Mesenchymal stem cell (in vitro differentiated cells and primary cell): ENCODE results near the gene PROCA1. TPM values are rescaled to one million over a fixed set of nuclear protein-coding genes. Genes with fewer than 3 reads are reported as not detected.

Source experiments
- DNase-seq: peaks from one replicate; pipeline ENCODE4 v3.0.0-alpha.2; 2013
- H2AFZ ChIP-seq: one replicate; pipeline ENCODE4 v1.6.1; 2013; ENCODE audit warnings: low read depth, mild to moderate bottlenecking, control low read depth, inconsistent platforms, low read length, moderate library complexity
- H2AK5ac ChIP-seq: 2 replicates; pipeline ENCODE4 v1.6.1; 2013; ENCODE audit warnings: low read length, moderate library complexity, mild to moderate bottlenecking, inconsistent platforms; ENCODE audit not compliant: severe bottlenecking
- H2BK120ac ChIP-seq: one replicate; pipeline ENCODE4 v1.6.1; 2013; ENCODE audit warnings: low read depth, mild to moderate bottlenecking, inconsistent platforms, low read length, moderate library complexity
- H2BK12ac ChIP-seq, 2 experiments: one replicate each; pipeline ENCODE4 v1.6.1; 2013; ENCODE audit warnings: inconsistent platforms in 2 of 2, low read length in 2 of 2, mild to moderate bottlenecking in 2 of 2, moderate library complexity in 2 of 2, control low read depth in 1 of 2
- H2BK15ac ChIP-seq: one replicate; pipeline ENCODE4 v1.6.1; 2013; ENCODE audit warnings: mild to moderate bottlenecking, low read depth, inconsistent platforms; ENCODE audit not compliant: poor library complexity, severe bottlenecking
- H2BK5ac ChIP-seq: 2 replicates; pipeline ENCODE4 v1.6.1; 2013; ENCODE audit warnings: low read depth, mild to moderate bottlenecking, low read length, control low read depth, inconsistent platforms; ENCODE audit not compliant: poor library complexity, severe bottlenecking
- H3K14ac ChIP-seq, 2 experiments: one replicate each; pipeline ENCODE4 v1.6.1; 2013; ENCODE audit warnings: inconsistent platforms in 2 of 2, low read length in 2 of 2, control low read depth in 1 of 2, mild to moderate bottlenecking in 1 of 2, moderate library complexity in 1 of 2
- H3K18ac ChIP-seq, 2 experiments: one replicate each; pipeline ENCODE4 v1.6.1; 2013; ENCODE audit warnings: inconsistent platforms in 2 of 2, low read length in 2 of 2, control low read depth in 1 of 2, low read depth in 1 of 2, mild to moderate bottlenecking in 1 of 2
- H3K23ac ChIP-seq, 2 experiments: one replicate each; pipeline ENCODE4 v1.6.1; 2013; ENCODE audit warnings: inconsistent platforms in 2 of 2, low read length in 2 of 2, mild to moderate bottlenecking in 2 of 2, moderate library complexity in 2 of 2, control low read depth in 1 of 2
- H3K27ac ChIP-seq: 2 replicates; pipeline ENCODE4 v1.5.1; 2013; ENCODE audit warnings: mild to moderate bottlenecking, moderate library complexity, low read length, control low read depth, inconsistent platforms; ENCODE audit not compliant: poor library complexity, severe bottlenecking
- H3K27me3 ChIP-seq, 2 experiments: 2 replicates each; pipeline versions ENCODE4 v1.6.1 to v1.7.0; 2013; ENCODE audit warnings: low read length in 2 of 2, mild to moderate bottlenecking in 2 of 2, moderate library complexity in 2 of 2, control low read depth in 1 of 2, inconsistent platforms in 1 of 2; ENCODE audit not compliant: control insufficient read depth in 1 of 2, insufficient read depth in 1 of 2
- H3K36me3 ChIP-seq, 2 experiments: 2 replicates each; pipeline versions ENCODE4 v1.6.1 to v1.7.0; 2013; ENCODE audit warnings: low read length in 2 of 2, control low read depth in 1 of 2, inconsistent platforms in 1 of 2, low read depth in 1 of 2, mild to moderate bottlenecking in 1 of 2; ENCODE audit not compliant: insufficient read depth in 2 of 2, control insufficient read depth in 1 of 2
- H3K4ac ChIP-seq, 2 experiments: one replicate each; pipeline ENCODE4 v1.6.1; 2013; ENCODE audit warnings: inconsistent platforms in 2 of 2, low read length in 2 of 2, mild to moderate bottlenecking in 2 of 2, moderate library complexity in 2 of 2, control low read depth in 1 of 2, low read depth in 1 of 2
- H3K4me1 ChIP-seq: 2 replicates; pipeline ENCODE4 v1.6.1; 2013; ENCODE audit warnings: low read depth, low read length, control low read depth; ENCODE audit not compliant: control insufficient read depth, insufficient read depth
- H3K4me2 ChIP-seq: 2 replicates; pipeline ENCODE4 v1.6.1; 2013; ENCODE audit warnings: low read length, mild to moderate bottlenecking, inconsistent platforms; ENCODE audit not compliant: poor library complexity, severe bottlenecking
- H3K4me3 ChIP-seq, 2 experiments: 2 replicates each; pipeline versions ENCODE4 v1.5.1 to v1.7.0; 2013; ENCODE audit warnings: low read length in 2 of 2, mild to moderate bottlenecking in 2 of 2, control low read depth in 1 of 2, low read depth in 1 of 2; ENCODE audit not compliant: insufficient read depth in 1 of 2
- H3K79me1 ChIP-seq: replicated peaks from 2 replicates; pipeline ENCODE4 v1.6.1; 2013; ENCODE audit warnings: mild to moderate bottlenecking, control low read depth, low read length, inconsistent platforms; ENCODE audit not compliant: poor library complexity, severe bottlenecking
- H3K9ac ChIP-seq: 2 replicates; pipeline ENCODE4 v1.7.0; 2013; ENCODE audit warnings: mild to moderate bottlenecking, low read length, moderate library complexity
- H3K9me3 ChIP-seq: 2 replicates; pipeline ENCODE4 v1.7.0; 2013; ENCODE audit warnings: mild to moderate bottlenecking, low read length; ENCODE audit not compliant: control insufficient read depth
- H4K8ac ChIP-seq: one replicate; pipeline ENCODE4 v1.6.1; 2013; ENCODE audit warnings: inconsistent platforms, mild to moderate bottlenecking, low read length, moderate library complexity
- H4K91ac ChIP-seq: one replicate; pipeline ENCODE4 v1.6.1; 2013; ENCODE audit warnings: mild to moderate bottlenecking, low read length, inconsistent platforms
- WGBS: methylation state at CpG from one replicate; pipeline ENCODE4 v1.1.7; 2013; ENCODE audit warnings: mixed read lengths; 5-methylcytosine and 5-hydroxymethylcytosine counted together
- small RNA-seq: library from polyadenylated mRNA; stranded (forward); fragments of <200 nt; extraction: miRNeasy Mini kit (QIAGEN cat#:217004); gene quantifications from one replicate; pipeline ENCODE3, GENCODE V24; 2013; ENCODE audit warnings: low read depth

Gene PROCA1

DNA sequence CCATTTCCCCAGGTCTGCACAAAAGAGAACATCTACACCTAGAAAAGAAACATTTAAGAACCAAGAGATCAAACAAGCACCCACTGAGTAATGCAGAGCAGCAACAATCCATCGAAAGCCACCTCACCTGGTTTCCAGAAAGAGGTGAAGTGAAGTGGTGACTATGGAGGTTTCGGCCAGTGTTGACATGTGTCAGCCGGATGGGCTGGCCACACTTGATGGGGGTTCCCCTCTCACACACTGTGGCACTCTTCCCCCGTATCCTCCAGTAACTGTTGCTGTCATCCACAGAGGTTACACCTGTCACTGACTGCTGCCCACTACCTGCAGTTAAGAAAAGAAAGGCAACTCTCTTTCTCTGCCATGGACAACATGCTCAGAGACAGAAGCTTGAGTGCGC, 56.5 kb downstream of the PROCA1 start:
- H3K4me1 ChIP-seq, result peaks cover 4% of the 10 kb centered on the region
- peaks cover 24% of the 10 kb centered on the region for H3K79me1 ChIP-seq
- no peak for DNase-seq
- no peak overlapping the region for H2AK5ac ChIP-seq
- H4K91ac ChIP-seq, result no peak overlapping the region
- H3K14ac ChIP-seq, result no peak overlapping the region
- H2BK15ac ChIP-seq, result no peak overlapping the region
- no peak overlapping the region for H3K27ac ChIP-seq
- no peak overlapping the region for H4K8ac ChIP-seq
- H3K18ac ChIP-seq, result no peak overlapping the region
- no peaks in the 10 kb centered on the region for H3K27me3 ChIP-seq
- H2BK5ac ChIP-seq, result no peak overlapping the region
- no peak overlapping the region for H2BK12ac ChIP-seq
- H3K9ac ChIP-seq, result no peak overlapping the region
- H2BK120ac ChIP-seq, result no peak overlapping the region
- H3K23ac ChIP-seq, result no peak overlapping the region
- H3K36me3 ChIP-seq, result peaks cover 49 to 65% of the 10 kb centered on the region in 2 experiments
- H3K9me3 ChIP-seq, result no peaks in the 10 kb centered on the region
- H2AFZ ChIP-seq, result no peak overlapping the region
- H3K4ac ChIP-seq, result no peak overlapping the region
- no peak overlapping the region for H3K4me2 ChIP-seq
- 100% methylated on average over 5 of the region's 5 CpGs for WGBS
- no peak overlapping the region for H3K4me3 ChIP-seq

Small RNA genes within 50 kb of the gene (small RNA-seq; reads per million reads assigned to genes)
- gene SNORD42A (not detected), gene SNORD42B (not detected), gene SNORD4A (not detected), gene SNORD4B (not detected)
